Natural killer cell (primary cell): ENCODE results near the gene GLDC. TPM values are rescaled to one million over a fixed set of nuclear protein-coding genes. Genes with fewer than 3 reads are reported as not detected.

Experiments
- ATAC-seq, 3 donors: fragments of 150-1000 bp in 2 of 3; fragments of 200-7000 bp in 1 of 3; cut with Tn5 transposase; 1 replicate in 1 of 3; 2 replicates in 2 of 3; pipeline ENCODE4 v1.10.0; 2021; ENCODE audit warnings: mild to moderate bottlenecking in 2 of 3, moderate library complexity in 2 of 3
- DNase-seq, 2 donors: peaks; one replicate each; pipeline versions ENCODE4 v3.0.0 to v3.0.0-alpha.2; 2013 to 2021; ENCODE audit warnings: mixed read lengths in 1 of 2
- H3K27ac ChIP-seq: one replicate; pipeline ENCODE4 v1.5.1; 2013; ENCODE audit warnings: mild to moderate bottlenecking, low read length
- H3K27me3 ChIP-seq: one replicate; pipeline ENCODE4 v1.6.1; 2013; ENCODE audit warnings: low read length; ENCODE audit not compliant: control insufficient read depth, insufficient read depth
- H3K36me3 ChIP-seq: one replicate; pipeline ENCODE4 v1.6.1; 2013; ENCODE audit warnings: low read length; ENCODE audit not compliant: control insufficient read depth, insufficient read depth
- H3K4me1 ChIP-seq: one replicate; pipeline ENCODE4 v1.6.1; 2013; ENCODE audit warnings: low read length; ENCODE audit not compliant: control insufficient read depth, insufficient read depth
- H3K4me3 ChIP-seq: one replicate; pipeline ENCODE4 v1.5.1; 2013; ENCODE audit warnings: low read length
- H3K9me3 ChIP-seq: one replicate; pipeline ENCODE4 v1.6.1; 2013; ENCODE audit warnings: low read length; ENCODE audit not compliant: control insufficient read depth, insufficient read depth
- H3K27ac Mint-ChIP-seq, 2 donors: one replicate each; pipeline ENCODE4 v1.8.0; 2022; ENCODE audit warnings: mild to moderate bottlenecking in 2 of 2, mixed read lengths in 2 of 2, moderate library complexity in 1 of 2
- H3K27me3 Mint-ChIP-seq, 2 donors: one replicate each; pipeline ENCODE4 v1.8.0; 2022; ENCODE audit warnings: low read depth in 2 of 2, mixed read lengths in 2 of 2
- H3K36me3 Mint-ChIP-seq: one replicate; pipeline ENCODE4 v1.8.0; 2022; ENCODE audit warnings: mixed read lengths
- H3K4me1 Mint-ChIP-seq, 2 donors: one replicate each; pipeline ENCODE4 v1.8.0; 2022; ENCODE audit warnings: mixed read lengths in 2 of 2
- H3K4me3 Mint-ChIP-seq: one replicate; pipeline ENCODE4 v1.8.0; 2022; ENCODE audit warnings: mild to moderate bottlenecking, moderate library complexity, mixed read lengths
- H3K9me3 Mint-ChIP-seq, 2 donors: one replicate each; pipeline ENCODE4 v1.8.0; 2022; ENCODE audit warnings: mixed read lengths in 2 of 2
- CTCF ChIP-seq: fragments of 200-600 bp; IDR thresholded peaks from one replicate; pipeline ENCODE4 v1.8.0; 2022; ENCODE audit warnings: antibody characterized with exemption
- WGBS: methylation state at CpG from one replicate; pipeline ENCODE4 v1.1.7; 2013; ENCODE audit warnings: missing lambda C conversion rate; ENCODE audit not compliant: insufficient coverage; 5-methylcytosine and 5-hydroxymethylcytosine counted together
- intact Hi-C: fragments of 100-400 bp; cut with micrococcal nuclease; formaldehyde crosslinking; loops from one replicate; pipeline ENCODE4 v1.14.2; 2022
- total RNA-seq, 4 donors: library from RNA; stranded (reverse); fragments of 120-200 nt in 1 of 4; gene quantifications; one replicate each; pipeline versions ENCODE4 v1.2.3 to v1.2.4, GENCODE V29; 2013 to 2022

The GLDC gene
- total RNA-seq, 3 donors from 2014 or later (not counting 1 experiment from before 2014, with no cell fraction given): 1.3 to 4.6 TPM; not detected in 1

DNA sequence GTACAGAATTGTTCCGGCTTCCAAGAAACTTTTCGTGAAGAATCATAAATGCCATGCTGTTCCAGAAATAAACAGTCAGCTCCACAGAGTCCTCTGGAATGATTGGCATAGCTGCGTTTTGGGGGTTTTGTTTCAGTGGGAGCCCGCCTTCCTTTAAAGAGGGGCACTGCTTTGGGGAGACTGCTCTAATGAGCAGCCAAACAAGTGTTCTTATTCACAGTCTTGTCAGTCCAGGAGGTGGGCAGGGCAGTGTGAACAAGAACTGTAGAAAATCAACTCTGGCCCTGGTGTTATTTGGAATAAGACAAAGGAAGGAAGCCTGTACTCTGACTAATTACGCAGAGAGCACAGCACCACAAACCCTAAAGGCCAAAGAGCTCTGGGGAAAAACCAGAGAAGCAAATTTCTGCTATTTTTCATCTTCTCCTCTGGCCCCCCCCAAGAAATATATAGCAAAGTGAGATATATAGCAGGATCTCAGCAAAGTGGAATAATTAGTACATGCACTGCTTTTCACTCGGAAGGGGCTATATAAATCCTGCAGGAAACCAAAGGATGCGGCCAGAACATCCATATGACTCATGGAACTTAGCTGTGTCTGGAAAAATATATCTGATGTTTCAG, 92.9 kb downstream of the GLDC start:
- H3K27me3 Mint-ChIP-seq: no peaks in the 10 kb centered on the region
- intact Hi-C loops: no loop called here
- no peak overlapping the region for H3K27ac ChIP-seq
- no peaks in the 10 kb centered on the region for H3K4me1 Mint-ChIP-seq
- no peak overlapping the region for H3K27ac Mint-ChIP-seq
- no peak overlapping the region for H3K4me3 Mint-ChIP-seq
- WGBS: 98% methylated on average over 6 of the region's 7 CpGs
- H3K36me3 ChIP-seq: no peaks in the 10 kb centered on the region
- no peak for TF ChIP-seq CTCF
- ATAC-seq (no peak), DNase-seq (no peak)
- no peaks in the 10 kb centered on the region for H3K9me3 Mint-ChIP-seq
- H3K9me3 ChIP-seq: no peaks in the 10 kb centered on the region
- H3K4me3 ChIP-seq: no peak overlapping the region
- no peaks in the 10 kb centered on the region for H3K36me3 Mint-ChIP-seq
- no peaks in the 10 kb centered on the region for H3K27me3 ChIP-seq
- no peaks in the 10 kb centered on the region for H3K4me1 ChIP-seq

DNA sequence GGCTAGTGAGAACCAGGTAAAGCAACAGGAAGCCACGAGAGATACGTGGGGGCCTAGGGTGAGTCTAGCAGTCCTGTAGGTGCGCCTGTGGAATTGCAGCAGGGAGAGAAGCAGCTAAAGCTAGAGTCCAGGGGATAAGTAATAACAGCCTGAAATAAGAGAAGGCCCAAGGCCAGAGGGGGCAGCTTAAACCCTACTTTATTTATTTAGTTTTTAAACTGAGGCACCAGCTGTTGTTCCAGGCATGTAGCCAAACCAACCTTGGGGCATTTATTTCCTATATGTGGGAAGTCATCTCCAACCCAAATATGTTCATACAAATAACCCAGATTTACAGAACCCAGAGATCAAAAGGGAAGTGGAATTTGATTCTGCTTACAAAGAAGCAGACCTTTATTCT, 93.5 kb downstream of the GLDC start:
- 82% methylated on average over 3 of the region's 3 CpGs for WGBS
- Mint-ChIP-seq H3K9me3 (no peaks in the 10 kb centered on the region), H3K4me3 (no peak overlapping the region), H3K27me3 (no peaks in the 10 kb centered on the region), H3K27ac (no peak overlapping the region), H3K4me1 (no peaks in the 10 kb centered on the region), H3K36me3 (no peaks in the 10 kb centered on the region)
- Histone ChIP-seq H3K27me3 (no peaks in the 10 kb centered on the region), H3K27ac (no peak overlapping the region), H3K4me1 (no peaks in the 10 kb centered on the region), H3K9me3 (no peaks in the 10 kb centered on the region), H3K36me3 (no peaks in the 10 kb centered on the region), H3K4me3 (no peak overlapping the region)
- DNase-seq: no peak
- intact Hi-C loops: no loop called here
- ATAC-seq: no peak
- TF ChIP-seq CTCF: no peak

DNA sequence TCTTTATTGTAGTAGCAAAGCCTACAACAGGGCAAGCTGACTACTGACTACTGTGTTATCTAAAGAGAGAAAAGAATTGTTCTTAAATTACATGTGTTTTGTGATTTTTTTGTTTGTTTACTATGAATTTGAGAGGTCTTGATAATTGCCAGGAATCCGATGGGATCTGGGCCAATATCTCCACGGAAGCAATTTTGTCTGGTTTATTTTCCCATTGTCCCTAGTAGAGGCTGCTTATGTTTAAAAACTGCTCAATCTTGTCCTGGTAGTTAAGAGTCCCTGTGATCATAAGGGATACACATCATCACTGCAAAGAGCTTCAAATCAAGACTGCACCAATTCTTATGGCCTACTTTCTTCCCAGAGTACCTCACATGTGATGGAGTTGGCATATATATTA, 94.4 kb downstream of the GLDC start:
- Histone ChIP-seq H3K4me1 (no peaks in the 10 kb centered on the region), H3K27ac (no peak overlapping the region), H3K36me3 (no peaks in the 10 kb centered on the region), H3K27me3 (no peaks in the 10 kb centered on the region), H3K4me3 (no peak overlapping the region), H3K9me3 (no peaks in the 10 kb centered on the region)
- no peak for DNase-seq
- no peak overlapping the region for H3K4me3 Mint-ChIP-seq
- no peaks in the 10 kb centered on the region for H3K9me3 Mint-ChIP-seq
- H3K4me1 Mint-ChIP-seq: no peaks in the 10 kb centered on the region
- intact Hi-C loops: no loop called here
- no peaks in the 10 kb centered on the region for H3K36me3 Mint-ChIP-seq
- no peak overlapping the region for H3K27ac Mint-ChIP-seq
- no peak for TF ChIP-seq CTCF
- no peaks in the 10 kb centered on the region for H3K27me3 Mint-ChIP-seq
- ATAC-seq: no peak
- WGBS: 95% methylated on average over 2 of the region's 2 CpGs
